Tibial nerve (tissue), 4 donors: ENCODE measurements around the gene CDAN1. TPM values are rescaled to one million over a fixed set of nuclear protein-coding genes. Genes with fewer than 3 reads are reported as not detected.

ENCODE experiments used
- DNase-seq, 2 donors: peaks; one replicate each; pipeline ENCODE4 v3.0.0-alpha.2; 2019; ENCODE audit warnings: low spot score in 2 of 2
- H3K27ac ChIP-seq, 4 donors: fragments of 200-600 bp; sonication (generic) in 3 of 4; one replicate each; pipeline ENCODE4 v1.5.1; 2017 to 2019; ENCODE audit warnings: mild to moderate bottlenecking in 1 of 4
- H3K27me3 ChIP-seq, 2 donors: fragments of 200-600 bp; sonication (generic) in 1 of 2; one replicate each; pipeline versions ENCODE4 v1.5.1 to v1.6.0; 2017 to 2019
- H3K36me3 ChIP-seq, 3 donors: fragments of 200-600 bp; sonication (generic); one replicate each; pipeline ENCODE4 v1.5.1; 2018 to 2019
- H3K4me1 ChIP-seq, 4 donors: fragments of 200-600 bp; sonication (generic) in 3 of 4; one replicate each; pipeline ENCODE4 v1.5.1; 2017 to 2019
- H3K4me3 ChIP-seq, 4 donors: fragments of 200-600 bp; sonication (generic) in 3 of 4; one replicate each; pipeline ENCODE4 v1.5.1; 2017 to 2019; ENCODE audit warnings: mild to moderate bottlenecking in 1 of 4, moderate library complexity in 1 of 4
- H3K9me3 ChIP-seq, 4 donors: fragments of 200-600 bp; sonication (generic) in 3 of 4; one replicate each; pipeline ENCODE4 v1.5.1; 2017 to 2019
- CTCF ChIP-seq, 5 experiments: fragments of 200-600 bp in 3 of 5; fragments of 450-650 bp in 2 of 5; sonication (generic) in 3 of 5; IDR thresholded peaks; one replicate each; pipeline ENCODE4 v1.5.1; 2016 to 2019; ENCODE audit warnings: antibody characterized with exemption in 5 of 5, mild to moderate bottlenecking in 3 of 5, moderate library complexity in 2 of 5
- EP300 ChIP-seq, 2 donors: sonication (generic); formaldehyde crosslinking; IDR thresholded peaks; one replicate each; pipeline ENCODE4 v1.6.1; 2017; ENCODE audit warnings: antibody characterized with exemption in 2 of 2, mild to moderate bottlenecking in 1 of 2
- POLR2A ChIP-seq, 2 donors: fragments of 450-650 bp; IDR thresholded peaks; one replicate each; pipeline ENCODE4 v1.6.1; 2017; ENCODE audit warnings: antibody characterized with exemption in 2 of 2, mild to moderate bottlenecking in 2 of 2, moderate library complexity in 2 of 2
- WGBS, 2 donors: methylation state at CpG; one replicate each; pipeline ENCODE4 v1.1.5; 2018; 5-methylcytosine and 5-hydroxymethylcytosine counted together
- total RNA-seq, 4 donors: library from RNA; depleted of rRNA; stranded (reverse); fragments of >200 nt; gene quantifications; one replicate each; pipeline ENCODE4 v1.1.0, GENCODE V29; 2016

Gene CDAN1
- total RNA-seq, 4 donors from 2014 or later, result 14.0 to 25.5 (median 22.0) TPM

GRCh38 chr15:42726114-42726513 is 10.8 kb downstream of the CDAN1 start:
- H3K27me3 ChIP-seq, result no peaks in the 10 kb centered on the region
- no peaks in the 10 kb centered on the region for H3K9me3 ChIP-seq
- no peak for DNase-seq
- H3K4me1 ChIP-seq, result peaks cover 0 to 26% (median 0%) of the 10 kb centered on the region in 4 donors
- H3K36me3 ChIP-seq, result peaks cover 0 to 99% (median 31%) of the 10 kb centered on the region in 3 donors
- no peak overlapping the region for H3K4me3 ChIP-seq
- TF ChIP-seq EP300 (IDR thresholded peaks at IDR 0.05) (no peak), POLR2A (IDR thresholded peaks at IDR 0.05) (no peak), CTCF (IDR thresholded peaks at IDR 0.05) (no peak)
- 77 to 87% methylated on average over 11 of the region's 11 CpGs for WGBS, 2 donors
- peak overlapping the region in 2 of 4 donors; percentile 4 to 34 for H3K27ac ChIP-seq

GRCh38 chr15:42725331-42725903 is 11.5 kb downstream of the CDAN1 start:
- TF ChIP-seq EP300 (IDR thresholded peaks at IDR 0.05), result no peak
- no peak for TF ChIP-seq POLR2A (IDR thresholded peaks at IDR 0.05)
- no peak for TF ChIP-seq CTCF (IDR thresholded peaks at IDR 0.05)
- Histone ChIP-seq H3K36me3 (peaks cover 0 to 99% (median 24%) of the 10 kb centered on the region in 3 donors), H3K9me3 (no peaks in the 10 kb centered on the region), H3K4me3 (no peak overlapping the region), H3K27ac (peak overlapping the region in 1 of 4 donors; percentile 34), H3K4me1 (peaks cover 0 to 26% (median 0%) of the 10 kb centered on the region in 4 donors), H3K27me3 (no peaks in the 10 kb centered on the region)
- WGBS, 2 donors, result 88% methylated on average over 12 of the region's 12 CpGs
- no peak for DNase-seq

- WGBS, 2 donors, result 73 to 88% methylated on average over 6 of the region's 6 CpGs
Measured at GRCh38 chr15:42724276-42724675, 12.7 kb downstream of the CDAN1 start.

GRCh38 chr15:42723068-42723467 is 13.9 kb downstream of the CDAN1 start:
- peaks cover 0 to 99% (median 22%) of the 10 kb centered on the region in 3 donors for H3K36me3 ChIP-seq
- H3K9me3 ChIP-seq, result no peaks in the 10 kb centered on the region
- H3K27me3 ChIP-seq, result no peaks in the 10 kb centered on the region
- peak overlapping the region in 1 of 4 donors; percentile 7 for H3K27ac ChIP-seq
- no peak for DNase-seq
- peaks cover 0 to 18% (median 0%) of the 10 kb centered on the region in 4 donors for H3K4me1 ChIP-seq
- H3K4me3 ChIP-seq, result no peak overlapping the region
- WGBS, 2 donors, result 85 to 95% methylated on average over 4 of the region's 4 CpGs
- TF ChIP-seq EP300 (IDR thresholded peaks at IDR 0.05), result no peak
- TF ChIP-seq POLR2A (IDR thresholded peaks at IDR 0.05), result no peak
- no peak for TF ChIP-seq CTCF (IDR thresholded peaks at IDR 0.05)

More at GRCh38 chr15:42724276-42724675, 12.7 kb downstream of the CDAN1 start:
- no peak overlapping the region for H3K27ac ChIP-seq
- H3K9me3 ChIP-seq, result no peaks in the 10 kb centered on the region
- peaks cover 0 to 26% (median 0%) of the 10 kb centered on the region in 4 donors for H3K4me1 ChIP-seq
- H3K4me3 ChIP-seq, result no peak overlapping the region
- DNase-seq, result no peak
- TF ChIP-seq POLR2A (IDR thresholded peaks at IDR 0.05) (no peak), EP300 (IDR thresholded peaks at IDR 0.05) (no peak), CTCF (IDR thresholded peaks at IDR 0.05) (no peak)
- no peaks in the 10 kb centered on the region for H3K27me3 ChIP-seq
- H3K36me3 ChIP-seq, result peaks cover 0 to 99% (median 19%) of the 10 kb centered on the region in 3 donors

GRCh38 chr15:42721916-42722315 is 15.0 kb downstream of the CDAN1 start:
- no peak for TF ChIP-seq CTCF (IDR thresholded peaks at IDR 0.05)
- no peak for TF ChIP-seq POLR2A (IDR thresholded peaks at IDR 0.05)
- no peak for TF ChIP-seq EP300 (IDR thresholded peaks at IDR 0.05)
- WGBS, 2 donors, result 68 to 89% methylated on average over 3 of the region's 3 CpGs
- Histone ChIP-seq H3K4me3 (no peak overlapping the region), H3K27me3 (no peaks in the 10 kb centered on the region), H3K4me1 (peaks cover 0 to 6% (median 0%) of the 10 kb centered on the region in 4 donors), H3K27ac (peak overlapping the region in 1 of 4 donors; percentile 39), H3K36me3 (peaks cover 0 to 99% (median 22%) of the 10 kb centered on the region in 3 donors), H3K9me3 (no peaks in the 10 kb centered on the region)
- DNase-seq, result no peak
